Peyer's patch (tissue), 4 donors: ENCODE measurements around the gene GJE1.

Experiments used
- CTCF ChIP-seq, 6 experiments: fragments of 450-650 bp in 4 of 6; fragments of 200-600 bp in 2 of 6; sonication (generic) in 1 of 6; IDR thresholded peaks; one replicate each; pipeline ENCODE4 v1.5.1; 2017 to 2019; ENCODE audit warnings: antibody characterized with exemption in 6 of 6, mild to moderate bottlenecking in 3 of 6, moderate library complexity in 1 of 6
- POLR2A ChIP-seq, 2 donors: fragments of 450-650 bp; IDR thresholded peaks; one replicate each; pipeline ENCODE4 v1.5.1; 2017; ENCODE audit warnings: antibody characterized with exemption in 2 of 2, mild to moderate bottlenecking in 2 of 2, moderate library complexity in 2 of 2

GRCh38 chr6:142138876-142139275 is 6.2 kb downstream of the GJE1 start:
- TF ChIP-seq POLR2A (IDR thresholded peaks at IDR 0.05) (no peak), CTCF (IDR thresholded peaks at IDR 0.05) (no peak)
